NCI-H345 treated with DMSO at 0.1 percent for 48 hours (cell line): ENCODE data around the gene FYN.

Experiments used
- DNase-seq: peaks from one replicate; lab custom pipeline; 2025; ENCODE audit not compliant: unreplicated experiment; lab: John Stamatoyannopoulos, UW

FYN gene

GRCh38 chr6:111854683-111855082 is 18.6 kb downstream of the FYN start:
- no peak for DNase-seq

- DNase-seq = no peak
Measured at GRCh38 chr6:111852725-111853124, 20.5 kb downstream of the FYN start.

GRCh38 chr6:111850295-111850937 is 22.8 kb downstream of the FYN start:
- no peak for DNase-seq

- DNase-seq = no peak
Measured at GRCh38 chr6:111849298-111849697, 24.0 kb downstream of the FYN start.

GRCh38 chr6:111848262-111848812 is 24.9 kb downstream of the FYN start:
- DNase-seq = no peak

GRCh38 chr6:111846492-111847409 is 26.5 kb downstream of the FYN start:
- DNase-seq = no peak

- no peak for DNase-seq
Measured at GRCh38 chr6:111846066-111846465, 27.2 kb downstream of the FYN start.

- DNase-seq = no peak
Measured at GRCh38 chr6:111845441-111845871, 27.8 kb downstream of the FYN start.

- DNase-seq = no peak
Measured at GRCh38 chr6:111844921-111845320, 28.3 kb downstream of the FYN start.

- no peak for DNase-seq
Measured at GRCh38 chr6:111844376-111844775, 28.9 kb downstream of the FYN start.

- DNase-seq = no peak
Measured at GRCh38 chr6:111843347-111844147, 29.7 kb downstream of the FYN start.

GRCh38 chr6:111842891-111843290 is 30.4 kb downstream of the FYN start:
- no peak for DNase-seq

GRCh38 chr6:111842271-111842822 is 30.9 kb downstream of the FYN start:
- no peak for DNase-seq

- DNase-seq = no peak
Measured at GRCh38 chr6:111841822-111842221, 31.4 kb downstream of the FYN start.

- no peak for DNase-seq
Measured at GRCh38 chr6:111840803-111841202, 32.4 kb downstream of the FYN start.

- no peak for DNase-seq
Measured at GRCh38 chr6:111838749-111839484, 34.3 kb downstream of the FYN start.

- no peak for DNase-seq
Measured at GRCh38 chr6:111837641-111838500, 35.4 kb downstream of the FYN start.

- DNase-seq = no peak
Measured at GRCh38 chr6:111837007-111837406, 36.2 kb downstream of the FYN start.

GRCh38 chr6:111835807-111836206 is 37.4 kb downstream of the FYN start:
- no peak for DNase-seq
